HCT116 (cell line): Measurements from ENCODE around the gene APP. TPM values are rescaled to one million over a fixed set of nuclear protein-coding genes. Genes with fewer than 3 reads are reported as not detected.

Source experiments
- ATAC-seq: fragments of 200-7000 bp; cut with Tn5 transposase; 2 replicates; pipeline ENCODE4 v1.9.1; 2020; ENCODE audit warnings: mild to moderate bottlenecking, moderate library complexity
- BruUV-seq: library from RNA; stranded (reverse); fragments of 400-500 nt; replicated peaks from 2 replicates; lab custom pipeline; 2021; lab: Mats Ljungman, UMichigan
- CTCF ChIA-PET: fragments of 300-600 bp; sonication (Branson Sonifier 250); formaldehyde crosslinking; loops from one replicate; lab custom pipeline; 2021; ENCODE audit warnings: antibody characterized with exemption; lab: Charles Lee
- POLR2A ChIA-PET: fragments of 300-600, 350-600 bp; sonication (Branson Sonifier 250); formaldehyde crosslinking; loops from one replicate; lab custom pipeline; 2021; ENCODE audit warnings: antibody characterized with exemption; lab: Charles Lee
- RAD21 ChIA-PET, 2 experiments: fragments of 300-600 bp; sonication (Branson Sonifier 250); formaldehyde crosslinking; loops; one replicate each; lab custom pipeline; 2023; ENCODE audit warnings: low total read pairs in 2 of 2; ENCODE audit not compliant: uncharacterized antibody in 2 of 2, unreplicated experiment in 2 of 2, low non-redundant PET in 1 of 2; lab: Charles Lee
- DNase-seq: peaks from one replicate; pipeline ENCODE4 v3.0.0-alpha.2; 2010; ENCODE audit warnings: low read depth, low spot score
- H2AFZ ChIP-seq: fragments of 200-600 bp; shearing (Covaris generic), sonication (generic); 2 replicates; pipeline ENCODE4 v1.6.1; 2017; ENCODE audit warnings: low read depth, mixed run types, mixed read lengths, antibody characterized with exemption, low read length; ENCODE audit not compliant: poor library complexity, severe bottlenecking
- H3K27ac ChIP-seq: 2 replicates; pipeline ENCODE4 v1.5.1; 2012; ENCODE audit warnings: low read depth, low read length
- H3K27me3 ChIP-seq: fragments of 200-600 bp; sonication (generic); 2 replicates; pipeline ENCODE4 v1.6.1; 2016; ENCODE audit warnings: mixed run types, low read length, mixed read lengths; ENCODE audit not compliant: insufficient read depth
- H3K36me3 ChIP-seq, 2 experiments: fragments of 200-500 bp in 1 of 2; fragments of 200-600 bp in 1 of 2; sonication (Bioruptor generic) in 1 of 2; sonication (generic) in 1 of 2; 2 replicates each; pipeline versions ENCODE4 v1.5.1 to v1.6.1; 2014 to 2016; ENCODE audit warnings: low read length in 2 of 2, inconsistent platforms in 1 of 2, mixed read lengths in 1 of 2, mixed run types in 1 of 2; ENCODE audit not compliant: insufficient read depth in 2 of 2, control insufficient read depth in 1 of 2
- H3K4me1 ChIP-seq, 2 experiments: fragments of 200-600 bp in 1 of 2; sonication (generic) in 1 of 2; 2 replicates each; pipeline versions ENCODE4 v1.5.1 to v1.6.1; 2012 to 2017; ENCODE audit warnings: low read length in 2 of 2, inconsistent platforms in 1 of 2, mild to moderate bottlenecking in 1 of 2, mixed read lengths in 1 of 2, mixed run types in 1 of 2, moderate library complexity in 1 of 2; ENCODE audit not compliant: insufficient read depth in 2 of 2, control insufficient read depth in 1 of 2
- H3K4me2 ChIP-seq: fragments of 200-600 bp; sonication (generic); 2 replicates; pipeline ENCODE4 v1.6.1; 2017; ENCODE audit warnings: mixed run types, low read length, mixed read lengths
- H3K4me3 ChIP-seq, 2 experiments: fragments of 200-600 bp in 1 of 2; sonication (generic) in 1 of 2; replicated peaks in 1 of 2; 2 replicates each; pipeline ENCODE4 v1.5.1; 2011 to 2016; ENCODE audit warnings: low read length in 2 of 2, control low read depth in 1 of 2, low read depth in 1 of 2, mild to moderate bottlenecking in 1 of 2, mixed read lengths in 1 of 2, mixed run types in 1 of 2
- H3K79me2 ChIP-seq: fragments of 200-600 bp; sonication (generic); 2 replicates; pipeline ENCODE4 v1.6.1; 2017; ENCODE audit warnings: mild to moderate bottlenecking, mixed run types, low read length, moderate library complexity, mixed read lengths; ENCODE audit not compliant: insufficient read depth
- H3K9ac ChIP-seq: fragments of 200-600 bp; sonication (generic); 2 replicates; pipeline ENCODE4 v1.6.1; 2016; ENCODE audit warnings: low read length, mixed read lengths
- H3K9me2 ChIP-seq: fragments of 200-600 bp; sonication (generic), shearing (Covaris generic); 2 replicates; pipeline ENCODE4 v1.6.1; 2017; ENCODE audit warnings: mixed run types, mild to moderate bottlenecking, moderate library complexity; ENCODE audit not compliant: insufficient read depth
- H3K9me3 ChIP-seq, 2 experiments: fragments of 200-500 bp in 1 of 2; fragments of 200-600 bp in 1 of 2; sonication (Bioruptor generic) in 1 of 2; sonication (generic) in 1 of 2; 2 replicates each; pipeline ENCODE4 v1.6.1; 2014 to 2017; ENCODE audit warnings: low read length in 2 of 2, mixed read lengths in 2 of 2, inconsistent platforms in 1 of 2, low read depth in 1 of 2, mild to moderate bottlenecking in 1 of 2, mixed run types in 1 of 2, moderate library complexity in 1 of 2; ENCODE audit not compliant: control insufficient read depth in 1 of 2, insufficient read depth in 1 of 2
- H4K20me1 ChIP-seq: fragments of 200-600 bp; sonication (generic), shearing (Covaris generic); 2 replicates; pipeline ENCODE4 v1.6.1; 2017; ENCODE audit warnings: mixed run types, mild to moderate bottlenecking, moderate library complexity; ENCODE audit not compliant: insufficient read depth
- CEBPB ChIP-seq: IDR thresholded peaks from 2 replicates; pipeline ENCODE4 v1.6.1; 2012; ENCODE audit warnings: low read depth
- EZH2phosphoT487 ChIP-seq: fragments of 200-600 bp; IDR thresholded peaks from 2 replicates; pipeline ENCODE4 v1.6.1; 2018; ENCODE audit warnings: antibody characterized with exemption, borderline replicate concordance
- POLR2A ChIP-seq: IDR thresholded peaks from 2 replicates; pipeline ENCODE4 v1.7.0; 2011; ENCODE audit warnings: borderline replicate concordance; ENCODE audit not compliant: insufficient read depth, insufficient read length; ENCODE audit errors: extremely low read depth
- REST ChIP-seq: IDR thresholded peaks from 2 replicates; pipeline ENCODE4 v1.6.1; 2012; ENCODE audit warnings: low read depth
- SP1 ChIP-seq: IDR thresholded peaks from 2 replicates; pipeline ENCODE4 v1.6.1; 2012; ENCODE audit warnings: low read depth
- intact Hi-C: fragments of 100-400 bp; cut with micrococcal nuclease; formaldehyde crosslinking; loops from 2 replicates; pipeline ENCODE4 v1.10.0; 2022
- total RNA-seq: library from RNA; stranded (reverse); gene quantifications from one replicate; pipeline ENCODE4 v1.2.1, GENCODE V29; 2021; ENCODE audit not compliant: unreplicated experiment

Gene APP
- total RNA-seq, 1 experiment from 2014 or later: 267 TPM

GRCh38 chr21:26157801-26158200 lies 12.8 kb downstream of the APP start:
- no peaks in the 10 kb centered on the region for H3K27me3 ChIP-seq
- no peak for ATAC-seq
- no peaks in the 10 kb centered on the region; the same call in 1 of the 2 replicates for H4K20me1 ChIP-seq
- H3K27ac ChIP-seq: no peak overlapping the region
- no peak for TF ChIP-seq EZH2phosphoT487
- no peak for TF ChIP-seq POLR2A
- CTCF ChIA-PET: no interaction called here
- H3K9ac ChIP-seq: no peak overlapping the region
- DNase-seq: no peak
- H2AFZ ChIP-seq: no peak overlapping the region
- RAD21 ChIA-PET: no interaction called here
- no peaks in the 10 kb centered on the region for H3K9me3 ChIP-seq
- BruUV-seq: no TSS peak
- POLR2A ChIA-PET: interaction anchor here (1.0 kb wide), 1 partner anchor 11 kb away, joined by 3 read pairs; no protein-coding TSS in a partner anchor
- intact Hi-C loops: no loop called here
- H3K9me2 ChIP-seq: no peaks in the 10 kb centered on the region
- H3K4me2 ChIP-seq: no peak overlapping the region
- H3K36me3 ChIP-seq: no peaks in the 10 kb centered on the region
- H3K4me3 ChIP-seq: no peak overlapping the region
- H3K4me1 ChIP-seq: peaks cover 15 to 31% of the 10 kb centered on the region in 2 experiments
- peaks cover 100% of the 10 kb centered on the region for H3K79me2 ChIP-seq

- H3K27ac ChIP-seq: no peak overlapping the region
- ATAC-seq: no peak
- no peak overlapping the region for H3K9ac ChIP-seq
- H3K9me3 ChIP-seq: no peaks in the 10 kb centered on the region
- H3K36me3 ChIP-seq: no peaks in the 10 kb centered on the region
- CTCF ChIA-PET: no interaction called here
- H3K4me2 ChIP-seq: 0 out of 2 replicates have a peak overlapping the region, but pooled peaks have one; percentile 13
- no peaks in the 10 kb centered on the region; the same call in 1 of the 2 replicates for H4K20me1 ChIP-seq
- no peaks in the 10 kb centered on the region for H3K27me3 ChIP-seq
- no peak overlapping the region for H2AFZ ChIP-seq
- peaks cover 99% of the 10 kb centered on the region for H3K79me2 ChIP-seq
- no peaks in the 10 kb centered on the region for H3K9me2 ChIP-seq
- no peak overlapping the region for H3K4me3 ChIP-seq
- no peak for TF ChIP-seq REST
- TF ChIP-seq SP1: no peak
- no peak for TF ChIP-seq CEBPB
- intact Hi-C loops: no loop called here
- DNase-seq: no peak
- no TSS peak for BruUV-seq
- POLR2A ChIA-PET: no interaction called here
- H3K4me1 ChIP-seq: peaks cover 15 to 27% of the 10 kb centered on the region in 2 experiments
- RAD21 ChIA-PET: no interaction called here
These were observed 15.8 kb downstream of the APP start for GRCh38 chr21:26154753-26155152.
